Type B pancreatic cell (in vitro differentiated cells): ENCODE measurements around the gene BIVM. TPM values are rescaled to one million over a fixed set of nuclear protein-coding genes. Genes with fewer than 3 reads are reported as not detected.

Experiments
- DNase-seq: peaks from one replicate; pipeline ENCODE4 v3.0.0; 2021; ENCODE audit warnings: mixed read lengths; ENCODE audit not compliant: unreplicated experiment; ENCODE audit errors: extremely low spot score
- H3K27ac Mint-ChIP-seq: 2 replicates; pipeline ENCODE4 v1.8.0; 2021; ENCODE audit warnings: mild to moderate bottlenecking, mixed read lengths
- H3K27me3 Mint-ChIP-seq: 2 replicates; pipeline ENCODE4 v1.8.0; 2021; ENCODE audit warnings: mixed read lengths
- H3K36me3 Mint-ChIP-seq: 2 replicates; pipeline ENCODE4 v1.8.0; 2021; ENCODE audit warnings: mixed read lengths
- H3K4me1 Mint-ChIP-seq: one replicate; pipeline ENCODE4 v1.8.0; 2021; ENCODE audit warnings: mixed read lengths; ENCODE audit not compliant: unreplicated experiment
- H3K4me3 Mint-ChIP-seq: 2 replicates; pipeline ENCODE4 v1.8.0; 2021; ENCODE audit warnings: mild to moderate bottlenecking, mixed read lengths
- H3K9me3 Mint-ChIP-seq: 2 replicates; pipeline ENCODE4 v1.8.0; 2021; ENCODE audit warnings: mixed read lengths
- CTCF ChIP-seq: fragments of 200-600 bp; sonication (generic); conservative IDR thresholded peaks from 2 replicates; pipeline ENCODE4 v1.5.0; 2021; ENCODE audit warnings: antibody characterized with exemption, mild to moderate bottlenecking
- total RNA-seq: library from RNA; stranded (reverse); gene quantifications from 2 replicates; pipeline ENCODE4 v1.2.1, GENCODE V29; 2021; ENCODE audit warnings: low replicate concordance

Gene BIVM
- total RNA-seq, 1 donor from 2014 or later: 30.0 TPM

DNA sequence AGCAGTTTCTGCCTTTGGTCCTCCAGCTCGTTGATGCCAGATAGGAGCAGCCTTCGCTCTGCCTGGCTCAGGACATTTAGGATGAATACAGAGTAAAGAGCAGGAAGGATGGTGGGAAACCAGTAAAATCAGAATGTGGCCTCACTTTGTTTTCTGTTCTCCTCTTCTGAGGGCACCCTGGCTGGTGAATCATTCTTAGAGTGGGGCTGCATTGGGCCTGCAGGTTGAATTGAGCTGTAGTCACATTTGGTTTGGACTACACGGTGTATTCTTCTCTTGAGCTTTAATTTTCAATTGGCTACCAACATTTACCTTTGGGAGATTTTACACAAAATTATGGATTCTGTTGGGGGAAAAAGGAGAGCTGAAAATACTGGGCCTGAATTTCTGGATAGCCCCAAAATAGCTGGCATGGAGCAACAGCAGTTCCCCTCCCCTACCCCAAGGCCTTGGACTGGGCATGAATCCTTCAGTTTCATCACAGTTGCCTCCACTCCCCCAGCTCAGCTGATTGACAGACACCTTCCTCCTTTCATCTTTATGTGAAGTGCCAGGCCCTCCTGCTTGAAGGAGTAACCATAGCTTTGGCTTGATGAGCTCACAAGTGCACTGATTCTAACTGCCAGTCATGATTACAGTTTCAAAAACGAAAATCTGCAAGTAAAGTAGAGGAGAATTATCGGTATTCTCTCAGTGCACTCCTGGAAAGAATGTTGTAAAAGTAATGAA is 71.2 kb downstream of the BIVM start:
- Mint-ChIP-seq H3K4me3 (no peak overlapping the region), H3K36me3 (peaks cover 44% of the 10 kb centered on the region), H3K27ac (peak overlapping the region; percentile 28), H3K27me3 (no peaks in the 10 kb centered on the region), H3K4me1 (peaks cover 6% of the 10 kb centered on the region), H3K9me3 (no peaks in the 10 kb centered on the region)
- TF ChIP-seq CTCF: no peak
- DNase-seq: no peak

GRCh38 chr13:102870677-102871415 is 71.9 kb downstream of the BIVM start:
- Mint-ChIP-seq H3K27me3 (no peaks in the 10 kb centered on the region), H3K27ac (peak overlapping the region; percentile 28), H3K4me3 (no peak overlapping the region), H3K36me3 (peaks cover 43% of the 10 kb centered on the region), H3K4me1 (peaks cover 6% of the 10 kb centered on the region), H3K9me3 (no peaks in the 10 kb centered on the region)
- DNase-seq: peak; percentile 77
- peak; percentile 93 for TF ChIP-seq CTCF

GRCh38 chr13:102872131-102872530 is 73.2 kb downstream of the BIVM start:
- DNase-seq: no peak
- Mint-ChIP-seq H3K27ac (no peak overlapping the region), H3K9me3 (no peaks in the 10 kb centered on the region), H3K4me3 (no peak overlapping the region), H3K27me3 (no peaks in the 10 kb centered on the region), H3K4me1 (peaks cover 6% of the 10 kb centered on the region), H3K36me3 (peaks cover 45% of the 10 kb centered on the region)
- TF ChIP-seq CTCF: no peak

DNA sequence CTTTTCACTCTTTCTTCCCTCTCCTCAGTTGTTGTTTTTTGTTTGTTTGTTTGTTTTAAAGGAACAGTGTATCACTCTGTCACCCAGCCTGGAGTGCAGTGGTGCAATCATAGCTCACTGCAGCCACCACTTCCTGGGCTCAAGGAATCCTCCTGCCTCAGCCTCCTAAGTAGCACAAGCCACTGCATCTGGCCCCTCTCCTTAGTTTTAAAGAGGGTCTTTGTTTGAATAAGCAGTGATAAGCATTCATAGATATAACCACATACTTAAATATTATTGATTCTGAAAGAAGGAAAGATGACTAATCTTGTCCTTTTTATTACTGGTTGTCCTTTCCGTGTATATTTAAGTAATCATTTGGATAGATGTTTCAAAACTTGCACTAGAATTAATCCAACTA is 73.6 kb downstream of the BIVM start:
- peaks cover 41% of the 10 kb centered on the region for H3K36me3 Mint-ChIP-seq
- no peak overlapping the region for H3K27ac Mint-ChIP-seq
- H3K9me3 Mint-ChIP-seq: no peaks in the 10 kb centered on the region
- H3K27me3 Mint-ChIP-seq: no peaks in the 10 kb centered on the region
- no peak overlapping the region for H3K4me3 Mint-ChIP-seq
- DNase-seq: no peak
- no peak for TF ChIP-seq CTCF
- H3K4me1 Mint-ChIP-seq: peaks cover 6% of the 10 kb centered on the region

GRCh38 chr13:102873653-102874052 is 74.7 kb downstream of the BIVM start:
- no peaks in the 10 kb centered on the region for H3K9me3 Mint-ChIP-seq
- peaks cover 6% of the 10 kb centered on the region for H3K4me1 Mint-ChIP-seq
- DNase-seq: no peak
- H3K36me3 Mint-ChIP-seq: peaks cover 37% of the 10 kb centered on the region
- no peak for TF ChIP-seq CTCF
- H3K27me3 Mint-ChIP-seq: no peaks in the 10 kb centered on the region
- H3K4me3 Mint-ChIP-seq: no peak overlapping the region
- H3K27ac Mint-ChIP-seq: no peak overlapping the region
